Transverse colon (tissue), 4 donors: ENCODE data around the gene MAGI1.

Experiments used
- CTCF ChIP-seq, 5 experiments: fragments of 200-600 bp in 3 of 5; fragments of 450-650 bp in 2 of 5; sonication (generic) in 3 of 5; IDR thresholded peaks; 1 replicate in 2 of 5; 2 replicates in 3 of 5; pipeline ENCODE4 v1.5.1; 2016 to 2017; ENCODE audit warnings: antibody characterized with exemption in 5 of 5, inconsistent platforms in 3 of 5, mild to moderate bottlenecking in 2 of 5, moderate library complexity in 1 of 5
- EP300 ChIP-seq: sonication (generic); formaldehyde crosslinking; IDR thresholded peaks from one replicate; pipeline ENCODE4 v1.6.1; 2017; ENCODE audit warnings: antibody characterized with exemption, low read depth
- POLR2A ChIP-seq: fragments of 450-650 bp; IDR thresholded peaks from one replicate; pipeline ENCODE4 v1.6.1; 2016; ENCODE audit warnings: antibody characterized with exemption, mild to moderate bottlenecking, moderate library complexity
- POLR2AphosphoS5 ChIP-seq, 3 donors: sonication (generic); formaldehyde crosslinking; IDR thresholded peaks; one replicate each; pipeline ENCODE4 v1.6.1; 2016; ENCODE audit warnings: antibody characterized with exemption in 3 of 3

- TF ChIP-seq CTCF (IDR thresholded peaks at IDR 0.05) (no peak), EP300 (no peak), POLR2A (no peak), POLR2AphosphoS5 (IDR thresholded peaks at IDR 0.05) (no peak)
Measured at GRCh38 chr3:65811892-65812291, 226.8 kb downstream of the MAGI1 start.
